ENCODE measurements around the gene B4GALT6.

Gene B4GALT6

DNA sequence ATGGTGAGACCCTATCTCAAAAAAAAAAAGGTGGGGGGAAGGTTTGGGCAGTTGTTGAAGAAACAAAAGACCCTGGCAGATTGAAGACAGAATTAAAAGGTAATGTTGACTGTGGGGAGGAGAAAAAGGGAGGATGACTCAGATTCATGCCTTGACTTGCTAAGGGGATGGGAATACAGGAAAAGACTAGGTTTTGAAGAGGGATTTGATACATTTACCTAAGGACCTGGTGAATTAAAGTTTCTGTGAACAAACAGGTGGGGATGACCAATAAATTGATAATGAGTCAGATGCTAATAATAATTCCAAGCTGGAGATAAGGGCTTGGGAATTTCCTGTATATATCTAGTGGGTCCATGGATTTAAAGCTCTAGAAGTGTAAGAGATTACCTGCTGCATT, 65.1 kb downstream of the B4GALT6 start:
- Histone ChIP-seq H3F3A (ENCODE audit: control insufficient read depth, insufficient read depth) (no peaks in the 10 kb centered on the region), H3K4me3 (ENCODE audit: low read length) (no peak overlapping the region), H3K79me2 (ENCODE audit: control insufficient read depth, low read length) (no peaks in the 10 kb centered on the region), H3K36me3 (ENCODE audit: control insufficient read depth, low read length) (no peaks in the 10 kb centered on the region), H3K9me3 (ENCODE audit: control insufficient read depth, insufficient read depth, low read length) (no peaks in the 10 kb centered on the region), H3K27ac (ENCODE audit: low read depth, low read length) (no peak overlapping the region), H4K20me1 (ENCODE audit: control insufficient read depth, insufficient read depth, low read depth, low read length) (no peaks in the 10 kb centered on the region), H3K4me1 (ENCODE audit: control insufficient read depth, low read length) (no peaks in the 10 kb centered on the region), H3K9me2 (replicated peaks; ENCODE audit: control insufficient read depth, low read length) (no peaks in the 10 kb centered on the region), H3K4me2 (ENCODE audit: low read length) (no peak overlapping the region), H3K27me3 (ENCODE audit: control insufficient read depth, low read length) (peaks cover 2% of the 10 kb centered on the region; the same call in 1 of the 2 replicates)
- TF ChIP-seq EZH2phosphoT487 (IDR thresholded peaks at IDR 0.05; ENCODE audit: borderline replicate concordance, low read length), result no peak
- TF ChIP-seq, protein P1, sequence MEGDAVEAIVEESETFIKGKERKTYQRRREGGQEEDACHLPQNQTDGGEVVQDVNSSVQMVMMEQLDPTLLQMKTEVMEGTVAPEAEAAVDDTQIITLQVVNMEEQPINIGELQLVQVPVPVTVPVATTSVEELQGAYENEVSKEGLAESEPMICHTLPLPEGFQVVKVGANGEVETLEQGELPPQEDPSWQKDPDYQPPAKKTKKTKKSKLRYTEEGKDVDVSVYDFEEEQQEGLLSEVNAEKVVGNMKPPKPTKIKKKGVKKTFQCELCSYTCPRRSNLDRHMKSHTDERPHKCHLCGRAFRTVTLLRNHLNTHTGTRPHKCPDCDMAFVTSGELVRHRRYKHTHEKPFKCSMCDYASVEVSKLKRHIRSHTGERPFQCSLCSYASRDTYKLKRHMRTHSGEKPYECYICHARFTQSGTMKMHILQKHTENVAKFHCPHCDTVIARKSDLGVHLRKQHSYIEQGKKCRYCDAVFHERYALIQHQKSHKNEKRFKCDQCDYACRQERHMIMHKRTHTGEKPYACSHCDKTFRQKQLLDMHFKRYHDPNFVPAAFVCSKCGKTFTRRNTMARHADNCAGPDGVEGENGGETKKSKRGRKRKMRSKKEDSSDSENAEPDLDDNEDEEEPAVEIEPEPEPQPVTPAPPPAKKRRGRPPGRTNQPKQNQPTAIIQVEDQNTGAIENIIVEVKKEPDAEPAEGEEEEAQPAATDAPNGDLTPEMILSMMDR (IDR thresholded peaks at IDR 0.05; ENCODE audit: low read depth, low read length, poor library complexity, severe bottlenecking), result no peak

DNA sequence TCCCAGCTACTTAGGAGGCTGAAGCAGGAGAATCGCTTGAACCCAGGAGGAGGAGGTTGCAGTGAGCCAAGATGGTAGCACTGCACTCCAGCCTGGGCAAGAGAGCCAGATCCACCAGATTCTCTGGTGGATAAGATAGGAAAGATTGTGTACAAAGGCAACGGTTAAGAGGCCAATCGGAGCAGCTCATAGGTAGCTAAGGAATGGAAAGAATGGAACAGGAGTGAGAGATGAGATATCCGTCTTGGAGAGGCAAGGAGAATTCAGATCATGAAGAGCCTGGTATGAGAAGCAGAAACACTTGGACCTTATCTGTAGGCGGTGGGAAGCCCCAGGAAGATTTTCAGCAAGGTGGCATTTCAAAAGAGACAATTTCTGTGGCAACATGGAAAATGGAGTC, 65.6 kb downstream of the B4GALT6 start:
- peaks cover 2% of the 10 kb centered on the region; the same call in 1 of the 2 replicates for H3K27me3 ChIP-seq (ENCODE audit: control insufficient read depth, low read length)
- H3K4me3 ChIP-seq (ENCODE audit: low read length), result no peak overlapping the region
- H3K27ac ChIP-seq (ENCODE audit: low read depth, low read length), result no peak overlapping the region
- no peaks in the 10 kb centered on the region for H3K4me1 ChIP-seq (ENCODE audit: control insufficient read depth, low read length)
- H3K36me3 ChIP-seq (ENCODE audit: control insufficient read depth, low read length), result no peaks in the 10 kb centered on the region
- no peaks in the 10 kb centered on the region for H3F3A ChIP-seq (ENCODE audit: control insufficient read depth, insufficient read depth)
- H3K9me3 ChIP-seq (ENCODE audit: control insufficient read depth, insufficient read depth, low read length), result no peaks in the 10 kb centered on the region
- no peak overlapping the region for H3K4me2 ChIP-seq (ENCODE audit: low read length)
- H3K9me2 ChIP-seq (replicated peaks; ENCODE audit: control insufficient read depth, low read length), result no peaks in the 10 kb centered on the region
- no peaks in the 10 kb centered on the region for H3K79me2 ChIP-seq (ENCODE audit: control insufficient read depth, low read length)
- H4K20me1 ChIP-seq (ENCODE audit: control insufficient read depth, insufficient read depth, low read depth, low read length), result no peaks in the 10 kb centered on the region
- TF ChIP-seq EZH2phosphoT487 (IDR thresholded peaks at IDR 0.05; ENCODE audit: borderline replicate concordance, low read length), result no peak
- TF ChIP-seq, protein P1 (IDR thresholded peaks at IDR 0.05; ENCODE audit: low read depth, low read length, poor library complexity, severe bottlenecking), result no peak

DNA sequence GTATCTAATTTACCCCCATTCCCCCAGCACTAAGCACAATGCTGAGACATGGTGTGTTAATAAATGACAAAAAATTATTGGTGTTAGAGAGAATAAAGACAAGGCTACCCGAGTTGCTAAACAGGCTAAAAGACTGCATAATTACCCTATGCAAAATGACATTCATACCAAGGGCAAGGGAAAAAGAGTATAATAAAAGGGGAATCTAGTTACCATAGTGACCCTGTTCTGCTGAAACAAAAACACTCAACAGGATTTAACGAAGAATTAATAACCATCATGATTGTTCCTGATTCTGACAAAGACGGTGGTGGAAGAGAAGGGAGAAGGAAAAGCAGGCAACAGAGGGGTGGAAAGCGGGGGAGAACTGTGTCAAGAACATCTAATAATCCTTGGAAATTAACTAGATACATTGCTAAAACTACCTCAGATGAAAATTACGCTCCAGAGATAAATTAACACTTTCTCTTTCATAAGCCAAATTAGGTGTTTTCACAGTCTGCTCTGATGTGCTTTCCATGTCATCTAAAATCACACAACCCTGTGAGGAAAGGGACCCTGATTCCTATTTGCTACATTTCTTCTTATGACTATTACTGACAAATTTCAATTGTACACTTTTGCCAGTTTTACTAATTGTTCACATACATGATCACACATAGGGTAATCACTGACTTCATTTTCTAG, 67.2 kb downstream of the B4GALT6 start:
- TF ChIP-seq, protein P1 (IDR thresholded peaks at IDR 0.05; ENCODE audit: low read depth, low read length, poor library complexity, severe bottlenecking), result no peak
- no peak for TF ChIP-seq EZH2phosphoT487 (IDR thresholded peaks at IDR 0.05; ENCODE audit: borderline replicate concordance, low read length)
- H4K20me1 ChIP-seq (ENCODE audit: control insufficient read depth, insufficient read depth, low read depth, low read length), result no peaks in the 10 kb centered on the region

More for the DNA sequence above, 67.2 kb downstream of the B4GALT6 start:
- no peak overlapping the region for H3K4me2 ChIP-seq (ENCODE audit: low read length)
- no peak overlapping the region for H3K27ac ChIP-seq (ENCODE audit: low read depth, low read length)
- H3F3A ChIP-seq (ENCODE audit: control insufficient read depth, insufficient read depth), result no peaks in the 10 kb centered on the region
- peaks cover 2% of the 10 kb centered on the region; the same call in 1 of the 2 replicates for H3K27me3 ChIP-seq (ENCODE audit: control insufficient read depth, low read length)
- H3K36me3 ChIP-seq (ENCODE audit: control insufficient read depth, low read length), result no peaks in the 10 kb centered on the region
- no peaks in the 10 kb centered on the region for H3K9me3 ChIP-seq (ENCODE audit: control insufficient read depth, insufficient read depth, low read length)
- no peaks in the 10 kb centered on the region for H3K79me2 ChIP-seq (ENCODE audit: control insufficient read depth, low read length)
- no peaks in the 10 kb centered on the region for H3K4me1 ChIP-seq (ENCODE audit: control insufficient read depth, low read length)
- H3K9me2 ChIP-seq (replicated peaks; ENCODE audit: control insufficient read depth, low read length), result no peaks in the 10 kb centered on the region; the same call in 1 of the 2 replicates
- H3K4me3 ChIP-seq (ENCODE audit: low read length), result no peak overlapping the region
